CD4-positive, alpha-beta T cell (primary cell): ENCODE measurements around the gene MEA1. TPM values are rescaled to one million over a fixed set of nuclear protein-coding genes. Genes with fewer than 3 reads are reported as not detected.

Source experiments
- ATAC-seq: fragments of 200-7000 bp; cut with Tn5 transposase; one replicate; pipeline ENCODE4 v1.10.0; 2022; ENCODE audit warnings: mild to moderate bottlenecking; ENCODE audit not compliant: poor library complexity
- CTCF ChIA-PET: fragments of 350-600 bp; sonication (Branson Sonifier 250); formaldehyde crosslinking; loops from one replicate; lab custom pipeline; 2021; ENCODE audit warnings: antibody characterized with exemption, inconsistent platforms; lab: Charles Lee
- POLR2A ChIA-PET: fragments of 350-600 bp; sonication (Branson Sonifier 250); formaldehyde crosslinking; loops from one replicate; lab custom pipeline; 2021; ENCODE audit warnings: antibody characterized with exemption, inconsistent platforms; lab: Charles Lee
- DNase-seq, 14 experiments: peaks; one replicate each; pipeline ENCODE4 v3.0.0-alpha.2; 2013 to 2020; ENCODE audit warnings: mixed read lengths in 2 of 14
- H3K27ac ChIP-seq, 2 donors: one replicate each; pipeline versions ENCODE4 v1.5.1 to v1.7.0; 2013; ENCODE audit warnings: low read length in 2 of 2, low read depth in 1 of 2, mild to moderate bottlenecking in 1 of 2
- H3K27me3 ChIP-seq, 2 experiments: 1 replicate in 1 of 2; 2 replicates in 1 of 2; pipeline versions ENCODE4 v1.6.1 to v1.7.0; 2013; ENCODE audit warnings: low read length in 2 of 2, control low read depth in 1 of 2, mild to moderate bottlenecking in 1 of 2, moderate library complexity in 1 of 2; ENCODE audit not compliant: insufficient read depth in 2 of 2, control insufficient read depth in 1 of 2
- H3K36me3 ChIP-seq: one replicate; pipeline ENCODE4 v1.6.1; 2013; ENCODE audit warnings: low read length, control low read depth; ENCODE audit not compliant: insufficient read depth
- H3K4me1 ChIP-seq: one replicate; pipeline ENCODE4 v1.6.1; 2013; ENCODE audit warnings: low read length, control low read depth; ENCODE audit not compliant: insufficient read depth
- H3K4me3 ChIP-seq: one replicate; pipeline ENCODE4 v1.5.1; 2013; ENCODE audit warnings: mild to moderate bottlenecking, low read length, moderate library complexity
- H3K9me3 ChIP-seq, 2 experiments: 1 replicate in 1 of 2; 2 replicates in 1 of 2; pipeline versions ENCODE4 v1.6.1 to v1.7.0; 2013; ENCODE audit warnings: low read length in 2 of 2, mild to moderate bottlenecking in 2 of 2, control low read depth in 1 of 2, moderate library complexity in 1 of 2; ENCODE audit not compliant: control insufficient read depth in 1 of 2, insufficient read depth in 1 of 2
- H3K27ac Mint-ChIP-seq: one replicate; pipeline ENCODE4 v1.8.0; 2020; ENCODE audit warnings: mixed read lengths
- H3K27me3 Mint-ChIP-seq: one replicate; pipeline ENCODE4 v1.8.0; 2021; ENCODE audit warnings: mixed read lengths
- H3K36me3 Mint-ChIP-seq: one replicate; pipeline ENCODE4 v1.8.0; 2021; ENCODE audit warnings: low read depth, mixed read lengths
- H3K4me1 Mint-ChIP-seq: one replicate; pipeline ENCODE4 v1.8.0; 2021; ENCODE audit warnings: low read depth, mixed read lengths
- H3K4me3 Mint-ChIP-seq: one replicate; pipeline ENCODE4 v1.8.0; 2020; ENCODE audit warnings: mild to moderate bottlenecking, mixed read lengths
- H3K9me3 Mint-ChIP-seq: one replicate; pipeline ENCODE4 v1.8.0; 2020; ENCODE audit warnings: mixed read lengths
- CTCF ChIP-seq: fragments of 200-600 bp; IDR thresholded peaks from one replicate; pipeline ENCODE4 v1.8.0; 2022; ENCODE audit warnings: antibody characterized with exemption, mild to moderate bottlenecking
- intact Hi-C, 2 experiments: fragments of 100-400 bp; cut with DNase I in 1 of 2; cut with micrococcal nuclease in 1 of 2; formaldehyde crosslinking; loops; one replicate each; pipeline versions ENCODE4 v1.15.1 to v1.9.0; 2023 to 2025; cut with DNase I, micrococcal nuclease
- total RNA-seq, 174 experiments: library from RNA in 2 of 174; stranded (reverse) in 2 of 174; gene quantifications; one replicate each; pipeline ENCODE4 v1.2.3 and lab custom pipeline; 2021 to 2026

Gene MEA1
- total RNA-seq, 2 experiments from 2014 or later, result 13.6 to 17.0 TPM

DNA sequence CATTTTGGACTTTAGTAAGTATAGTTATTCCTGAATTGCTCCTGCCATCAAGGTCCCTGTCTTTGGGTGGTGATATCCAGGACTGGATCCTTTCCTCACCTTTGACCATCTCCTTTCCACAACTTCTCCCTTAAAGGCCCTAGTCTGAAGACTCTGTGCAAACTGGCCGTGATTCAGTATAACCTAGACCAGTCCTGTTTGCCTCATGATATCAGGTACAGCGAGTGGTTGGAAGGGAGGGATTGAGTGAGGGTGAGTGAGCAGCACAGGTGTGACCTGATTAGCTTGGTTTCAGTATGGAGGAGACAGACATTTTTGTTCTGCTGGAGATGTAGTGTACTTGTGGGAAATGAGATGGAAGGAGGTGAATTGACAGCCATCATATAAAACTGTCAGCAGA is 5.4 kb upstream of the MEA1 start:
- POLR2A ChIA-PET, result interaction anchor here (3.4 to 3.5 kb wide), 2 partner anchors 34 to 40 kb away, joined by 23 to 25 read pairs; partner anchors contain the start of genes CUL7 and PEX6
- peaks cover 48% of the 10 kb centered on the region for H3K4me1 Mint-ChIP-seq
- Histone ChIP-seq H3K4me1 (peaks cover 67% of the 10 kb centered on the region), H3K36me3 (peaks cover 40% of the 10 kb centered on the region), H3K27me3 (no peaks in the 10 kb centered on the region), H3K27ac (no peak overlapping the region), H3K4me3 (no peak overlapping the region), H3K9me3 (no peaks in the 10 kb centered on the region)
- H3K9me3 Mint-ChIP-seq, result no peaks in the 10 kb centered on the region
- no peaks in the 10 kb centered on the region for H3K27me3 Mint-ChIP-seq
- peaks cover 56% of the 10 kb centered on the region for H3K36me3 Mint-ChIP-seq
- CTCF ChIA-PET, result no interaction called here
- intact Hi-C loops, result no loop called here
- no peak for TF ChIP-seq CTCF
- peak overlapping the region; percentile 86 for H3K4me3 Mint-ChIP-seq
- no peak for ATAC-seq
- H3K27ac Mint-ChIP-seq, result peak overlapping the region; percentile 26
- no peak for DNase-seq

DNA sequence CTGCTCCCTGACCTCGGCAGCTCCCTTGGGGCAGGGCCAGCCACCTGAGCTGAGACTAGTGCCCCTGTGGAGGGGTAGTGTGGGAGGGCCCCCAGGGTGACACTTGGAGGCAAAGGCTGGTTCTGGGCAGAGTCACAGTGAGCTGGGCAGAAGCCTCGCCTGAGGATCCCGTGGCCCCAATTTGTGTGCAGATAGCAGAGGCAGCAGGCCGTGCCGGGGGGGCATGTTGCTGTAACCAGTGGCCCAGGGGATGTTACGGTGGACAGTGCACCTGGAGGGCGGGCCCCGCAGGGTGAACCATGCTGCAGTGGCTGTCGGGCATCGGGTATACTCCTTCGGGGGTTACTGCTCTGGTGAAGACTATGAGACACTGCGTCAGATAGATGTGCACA is 3.2 kb upstream of the MEA1 start:
- no peak for ATAC-seq
- Mint-ChIP-seq H3K27me3 (no peaks in the 10 kb centered on the region), H3K36me3 (peaks cover 72% of the 10 kb centered on the region), H3K27ac (peak overlapping the region; percentile 53), H3K4me3 (peak overlapping the region; percentile 86), H3K9me3 (no peaks in the 10 kb centered on the region), H3K4me1 (peaks cover 66% of the 10 kb centered on the region)
- ChIA-PET POLR2A (interaction anchor here (1.2 to 3.9 kb wide), 3 partner anchors 33 to 87 kb away, joined by 5 to 37 read pairs (median 6); partner anchors contain the start of genes CNPY3, CUL7 and PPP2R5D), CTCF (interaction anchor here (0.6 kb wide), 1 partner anchor 127 kb away, joined by 3 read pairs; no protein-coding TSS in a partner anchor)
- Histone ChIP-seq H3K9me3 (no peaks in the 10 kb centered on the region), H3K27ac (no peak overlapping the region), H3K4me1 (peaks cover 61% of the 10 kb centered on the region), H3K36me3 (peaks cover 41% of the 10 kb centered on the region), H3K27me3 (no peaks in the 10 kb centered on the region), H3K4me3 (no peak overlapping the region)
- no peak for TF ChIP-seq CTCF
- peak in 1 of 14 experiments; percentile 16 for DNase-seq
- intact Hi-C loops, result no loop called here

DNA sequence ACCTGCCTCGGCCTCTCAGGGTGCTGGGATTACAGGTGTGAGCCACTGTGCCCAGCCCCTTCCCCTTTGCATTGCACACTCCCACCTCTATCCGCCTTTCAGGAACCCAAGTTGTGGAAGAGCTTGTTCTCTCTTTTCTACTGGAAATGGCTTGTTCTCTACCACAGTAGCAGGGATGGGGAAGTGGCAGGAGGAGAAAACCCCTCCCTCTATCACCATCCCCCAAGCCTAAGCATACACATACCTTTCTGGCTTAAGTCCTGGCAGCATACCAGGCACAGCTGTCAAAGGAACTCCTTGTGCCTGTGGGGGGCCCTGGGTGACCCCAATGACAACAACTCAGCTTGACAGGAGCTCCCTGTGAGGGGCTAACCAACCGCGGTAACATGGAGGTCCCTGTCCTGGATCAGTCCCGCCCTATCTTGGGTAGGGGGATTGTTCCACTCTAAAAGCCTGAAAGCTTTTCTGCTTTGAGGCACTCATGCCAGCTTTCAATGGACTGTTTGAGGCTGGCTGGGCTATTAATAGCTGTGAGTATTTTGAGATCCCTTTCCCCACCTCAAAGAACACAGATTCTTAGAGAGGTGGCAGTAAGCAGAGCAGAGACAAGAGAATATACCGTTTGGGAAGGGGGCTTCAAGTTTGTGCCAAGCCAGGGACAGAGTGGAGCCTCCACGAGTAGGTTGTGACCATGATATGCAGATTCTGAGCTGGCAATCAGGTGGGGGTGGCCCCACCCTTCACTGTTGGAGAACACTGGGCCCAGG is 2.6 kb upstream of the MEA1 start:
- Histone ChIP-seq H3K27me3 (no peaks in the 10 kb centered on the region), H3K9me3 (no peaks in the 10 kb centered on the region), H3K4me1 (peaks cover 63% of the 10 kb centered on the region), H3K4me3 (no peak overlapping the region), H3K27ac (no peak overlapping the region), H3K36me3 (peaks cover 46% of the 10 kb centered on the region)
- peak overlapping the region; percentile 53 for H3K27ac Mint-ChIP-seq
- H3K27me3 Mint-ChIP-seq, result no peaks in the 10 kb centered on the region
- TF ChIP-seq CTCF, result no peak
- peak overlapping the region; percentile 56 for H3K4me3 Mint-ChIP-seq
- no peaks in the 10 kb centered on the region for H3K9me3 Mint-ChIP-seq
- no peak for ATAC-seq
- POLR2A ChIA-PET, result interaction anchor here (1.2 to 3.9 kb wide), 3 partner anchors 32 to 87 kb away, joined by 5 to 37 read pairs (median 6); partner anchors contain the start of genes CNPY3, CUL7 and PPP2R5D
- CTCF ChIA-PET, result interaction anchor here (0.6 to 1.7 kb wide), 2 partner anchors 37 to 128 kb away, joined by 3 to 7 read pairs; partner anchors contain the start of gene CUL7
- DNase-seq, result no peak
- H3K4me1 Mint-ChIP-seq, result peaks cover 63% of the 10 kb centered on the region
- peaks cover 72% of the 10 kb centered on the region for H3K36me3 Mint-ChIP-seq
- intact Hi-C loops, result no loop called here
